B cell (primary cell): ENCODE data around the gene ACHE. TPM values are rescaled to one million over a fixed set of nuclear protein-coding genes. Genes with fewer than 3 reads are reported as not detected.

ENCODE experiments used
- ATAC-seq: fragments of 200-7000 bp; cut with Tn5 transposase; one replicate; pipeline ENCODE4 v1.10.0; 2021; ENCODE audit warnings: low read depth, mild to moderate bottlenecking, moderate number of reproducible peaks, moderate library complexity
- CTCF ChIA-PET: fragments of 350-600 bp; sonication (Branson Sonifier 250); formaldehyde crosslinking; loops from one replicate; lab custom pipeline; 2021; ENCODE audit warnings: antibody characterized with exemption, inconsistent platforms; lab: Charles Lee
- POLR2A ChIA-PET: fragments of 350-600 bp; sonication (Branson Sonifier 250); formaldehyde crosslinking; loops from one replicate; lab custom pipeline; 2021; ENCODE audit warnings: antibody characterized with exemption; lab: Charles Lee
- DNase-seq: peaks from one replicate; pipeline ENCODE4 v3.0.0; 2013
- H2AFZ ChIP-seq: 2 replicates; pipeline ENCODE4 v1.6.1; 2012; ENCODE audit warnings: mild to moderate bottlenecking, low read depth, low read length; ENCODE audit not compliant: insufficient read depth, poor library complexity, severe bottlenecking
- H3K27ac ChIP-seq, 2 donors: 1 replicate in 1 of 2; 2 replicates in 1 of 2; pipeline ENCODE4 v1.5.1; 2012 to 2013; ENCODE audit warnings: low read length in 2 of 2, mild to moderate bottlenecking in 2 of 2, moderate library complexity in 1 of 2
- H3K27me3 ChIP-seq, 4 experiments: fragments of 200-600 bp in 1 of 4; sonication (generic) in 1 of 4; replicated peaks in 1 of 4; 1 replicate in 2 of 4; 2 replicates in 2 of 4; pipeline versions ENCODE4 v1.6.1 to v1.7.0; 2013 to 2016; ENCODE audit warnings: low read length in 3 of 4, mild to moderate bottlenecking in 2 of 4, mixed read lengths in 1 of 4, moderate library complexity in 1 of 4; ENCODE audit not compliant: insufficient read depth in 4 of 4, control insufficient read depth in 3 of 4; ENCODE audit errors: control extremely low read depth in 1 of 4
- H3K36me3 ChIP-seq, 2 experiments: replicated peaks in 1 of 2; 1 replicate in 1 of 2; 2 replicates in 1 of 2; pipeline versions ENCODE4 v1.6.1 to v1.7.1; 2013; ENCODE audit warnings: low read length in 1 of 2; ENCODE audit not compliant: insufficient read depth in 2 of 2, control insufficient read depth in 1 of 2; ENCODE audit errors: control extremely low read depth in 1 of 2, extremely low read depth in 1 of 2
- H3K4me1 ChIP-seq, 2 donors: fragments of 200-600 bp in 1 of 2; sonication (generic) in 1 of 2; 1 replicate in 1 of 2; 2 replicates in 1 of 2; pipeline versions ENCODE4 v1.5.1 to v1.6.1; 2013 to 2017; ENCODE audit warnings: low read length in 2 of 2; ENCODE audit not compliant: control insufficient read depth in 2 of 2, insufficient read depth in 2 of 2
- H3K4me2 ChIP-seq: replicated peaks from 2 replicates; pipeline ENCODE3; 2012; ENCODE audit warnings: mild to moderate bottlenecking, low read depth, low read length; ENCODE audit not compliant: poor library complexity, severe bottlenecking
- H3K4me3 ChIP-seq, 5 experiments: fragments of 200-600 bp in 1 of 5; sonication (generic) in 1 of 5; 1 replicate in 3 of 5; 2 replicates in 2 of 5; pipeline versions ENCODE4 v1.5.1 to v1.7.0; 2011 to 2016; ENCODE audit warnings: low read length in 4 of 5, mild to moderate bottlenecking in 4 of 5, low read depth in 2 of 5, control low read depth in 1 of 5, moderate library complexity in 1 of 5; ENCODE audit not compliant: insufficient read depth in 1 of 5; ENCODE audit errors: control extremely low read depth in 1 of 5, extremely low read depth in 1 of 5
- H3K79me2 ChIP-seq: fragments of 200-600 bp; sonication (generic); one replicate; pipeline ENCODE4 v1.6.0; 2016; ENCODE audit warnings: low read length; ENCODE audit not compliant: control insufficient read depth, insufficient read depth
- H3K9ac ChIP-seq: fragments of 200-600 bp; sonication (generic); 2 replicates; pipeline ENCODE4 v1.6.1; 2017; ENCODE audit warnings: mild to moderate bottlenecking, low read length, moderate library complexity
- H3K9me3 ChIP-seq, 3 donors: one replicate each; pipeline versions ENCODE4 v1.6.1 to v1.7.1; 2013; ENCODE audit warnings: low read length in 2 of 3; ENCODE audit not compliant: control insufficient read depth in 2 of 3, insufficient read depth in 1 of 3; ENCODE audit errors: control extremely low read depth in 1 of 3
- H4K20me1 ChIP-seq: 2 replicates; pipeline ENCODE4 v1.6.0; 2012; ENCODE audit warnings: mild to moderate bottlenecking, low read length; ENCODE audit not compliant: insufficient read depth, control insufficient read depth, poor library complexity, severe bottlenecking
- H3K27ac Mint-ChIP-seq: one replicate; pipeline ENCODE4 v1.8.0; 2021; ENCODE audit warnings: mixed read lengths
- H3K27me3 Mint-ChIP-seq: one replicate; pipeline ENCODE4 v1.8.0; 2021; ENCODE audit warnings: mixed read lengths
- H3K4me1 Mint-ChIP-seq: one replicate; pipeline ENCODE4 v1.8.0; 2021; ENCODE audit warnings: mixed read lengths
- H3K4me3 Mint-ChIP-seq: one replicate; pipeline ENCODE4 v1.8.0; 2021; ENCODE audit warnings: mixed read lengths
- H3K9me3 Mint-ChIP-seq: one replicate; pipeline ENCODE4 v1.8.0; 2022; ENCODE audit warnings: mixed read lengths; ENCODE audit not compliant: insufficient read depth
- CTCF ChIP-seq: fragments of 200-600 bp; IDR thresholded peaks from one replicate; pipeline ENCODE4 v1.8.0; 2022; ENCODE audit warnings: antibody characterized with exemption, mild to moderate bottlenecking
- EZH2 ChIP-seq: IDR thresholded peaks from 2 replicates; pipeline ENCODE4 v1.6.1; 2012; ENCODE audit warnings: borderline replicate concordance, low read depth, mild to moderate bottlenecking, moderate library complexity, low read length; ENCODE audit not compliant: insufficient read depth, poor library complexity, severe bottlenecking
- WGBS: methylation state at CpG from one replicate; pipeline ENCODE4 v1.1.5; 2013; ENCODE audit warnings: missing lambda C conversion rate; ENCODE audit not compliant: insufficient coverage; 5-methylcytosine and 5-hydroxymethylcytosine counted together
- intact Hi-C: fragments of 100-400 bp; cut with micrococcal nuclease; formaldehyde crosslinking; loops from one replicate; pipeline ENCODE4 v1.10.0; 2022
- polyA plus RNA-seq: library from polyadenylated mRNA; depleted of rRNA; stranded (reverse); fragments of >200 nt; gene quantifications from 2 replicates; pipeline ENCODE4 v1.2.3, GENCODE V29; 2012
- total RNA-seq, 2 donors: library from RNA; stranded (reverse); fragments of 120-200 nt in 1 of 2; gene quantifications; 1 replicate in 1 of 2; 2 replicates in 1 of 2; pipeline versions ENCODE4 v1.2.3 to v1.2.4, GENCODE V29; 2013 to 2022

ACHE gene
- total and polyA plus RNA-seq, 2 donors (not counting 1 experiment from before 2014, with no cell fraction given) = 0.13 to 0.15 TPM

GRCh38 chr7:100867776-100868485 is 27.8 kb downstream of the ACHE start:
- Histone ChIP-seq H2AFZ (peak overlapping the region; percentile 74), H3K9ac (peak overlapping the region; percentile 81), H3K79me2 (peaks cover 5% of the 10 kb centered on the region), H3K4me1 (peaks cover 21 to 28% of the 10 kb centered on the region in 2 donors), H3K4me3 (peak overlapping the region in 4 of 5 experiments; percentile 47 to 75 (median 58)), H4K20me1 (no peaks in the 10 kb centered on the region), H3K27ac (peak overlapping the region; percentile 56 to 75), H3K36me3 (peaks cover 0 to 17% of the 10 kb centered on the region in 2 experiments), H3K27me3 (no peaks in the 10 kb centered on the region), H3K4me2 (peak overlapping the region; percentile 96), H3K9me3 (peaks cover 0 to 4% (median 0%) of the 10 kb centered on the region in 3 donors)
- ATAC-seq (no peak), DNase-seq (peak; percentile 35)
- Mint-ChIP-seq H3K27me3 (no peaks in the 10 kb centered on the region), H3K4me1 (peaks cover 24% of the 10 kb centered on the region), H3K9me3 (no peaks in the 10 kb centered on the region), H3K4me3 (peak overlapping the region; percentile 79), H3K27ac (peak overlapping the region; percentile 70)
- CTCF ChIA-PET = interaction anchor here (1.8 kb wide), 1 partner anchor 27 kb away, joined by 3 read pairs; no protein-coding TSS in a partner anchor
- POLR2A ChIA-PET = interaction anchor here (1.3 kb wide), 1 partner anchor 16 kb away, joined by 6 read pairs; the partner anchor contains the start of gene SLC12A9
- no peak for TF ChIP-seq EZH2
- no peak for TF ChIP-seq CTCF
- intact Hi-C loops = no loop called here
- WGBS = 22% methylated on average over 24 of the region's 27 CpGs
